Colonic mucosa (tissue), 4 donors: ENCODE measurements around the gene PNPLA5. TPM values are rescaled to one million over a fixed set of nuclear protein-coding genes. Genes with fewer than 3 reads are reported as not detected.

Source experiments
- DNase-seq: peaks from one replicate; pipeline ENCODE4 v3.0.0-alpha.2; 2020
- H3K27ac ChIP-seq: fragments of 200-600 bp; one replicate; pipeline ENCODE4 v1.8.0; 2021
- H3K27me3 ChIP-seq: fragments of 200-600 bp; one replicate; pipeline ENCODE4 v1.8.0; 2021
- H3K36me3 ChIP-seq: fragments of 200-600 bp; one replicate; pipeline ENCODE4 v1.8.0; 2021
- H3K4me1 ChIP-seq: fragments of 200-600 bp; one replicate; pipeline ENCODE4 v1.8.0; 2021; ENCODE audit warnings: mild to moderate bottlenecking
- H3K4me3 ChIP-seq: fragments of 200-600 bp; one replicate; pipeline ENCODE4 v1.8.0; 2021
- H3K9ac ChIP-seq, 2 donors: one replicate each; pipeline ENCODE4 v1.7.0; 2013; ENCODE audit warnings: control low read depth in 2 of 2, low read depth in 2 of 2, low read length in 2 of 2
- H3K9me3 ChIP-seq: fragments of 200-600 bp; one replicate; pipeline ENCODE4 v1.8.0; 2021
- CTCF ChIP-seq: fragments of 200-600 bp; IDR thresholded peaks from one replicate; pipeline ENCODE4 v1.8.0; 2022; ENCODE audit warnings: antibody characterized with exemption, mild to moderate bottlenecking
- intact Hi-C: fragments of 100-400 bp; cut with DNase I; formaldehyde crosslinking; loops from one replicate; pipeline ENCODE4 v1.14.1; 2022
- total RNA-seq, 2 donors: library from RNA; stranded (reverse); fragmentation: NEBNext Ultra II Directional in 1 of 2; extraction: Animal tissue kit (Norgen Biotek cat#: 25700) in 1 of 2; gene quantifications; one replicate each; pipeline ENCODE4 v1.2.1, GENCODE V29; 2021
- donor health status: healthy.
- donor health status: DM: no; HTN: no; CAD: no.
- donor health status: DM: no; HTN: no; CAD: no.

The PNPLA5 gene
- total RNA-seq, 2 donors from 2014 or later, result not detected

GRCh38 chr22:43862074-43862881 lies 29.5 kb downstream of the PNPLA5 start, which contains the start of gene SULT4A1:
Gene SULT4A1 (minus strand): TSS chr22:43862513. CDS start chr22:43862382, 131 bp downstream.
- TF ChIP-seq CTCF, result no peak
- Histone ChIP-seq H3K9ac (no peak within 1 kb of the TSS), H3K9me3 (no peaks in the 10 kb centered on the region), H3K36me3 (no peaks in the 10 kb centered on the region), H3K4me3 (no peak within 1 kb of the TSS), H3K27ac (no peak within 1 kb of the TSS), H3K4me1 (no peaks in the 10 kb centered on the region), H3K27me3 (peaks cover 22% of the 10 kb centered on the region)
- DNase-seq, result no peak
- intact Hi-C loops, result no loop called here

DNA sequence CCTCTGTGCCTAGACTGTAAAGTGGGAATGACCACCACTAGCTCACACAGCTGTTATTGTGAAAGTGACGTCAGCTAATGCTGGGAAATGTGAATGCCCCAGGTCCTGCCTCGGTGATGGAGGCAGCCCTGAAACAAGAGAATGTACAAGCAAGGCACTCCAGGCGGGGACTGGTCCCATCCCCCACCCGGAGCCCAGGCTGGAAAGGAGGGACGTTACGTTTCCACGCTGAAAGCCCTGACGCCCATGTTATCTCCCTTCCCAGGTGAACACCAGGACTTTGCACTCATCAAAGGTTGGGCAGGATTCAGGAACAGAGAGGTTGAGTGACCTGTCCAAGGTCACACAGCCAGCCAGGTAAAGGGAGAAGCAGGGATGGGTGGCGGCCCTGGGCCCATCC lies 30.3 kb downstream of the PNPLA5 start:
- no peak overlapping the region for H3K27ac ChIP-seq
- H3K4me1 ChIP-seq, result no peaks in the 10 kb centered on the region
- H3K4me3 ChIP-seq, result no peak overlapping the region
- TF ChIP-seq CTCF, result no peak
- H3K9ac ChIP-seq, result no peak overlapping the region
- no peak for DNase-seq
- H3K27me3 ChIP-seq, result peaks cover 22% of the 10 kb centered on the region
- no peaks in the 10 kb centered on the region for H3K9me3 ChIP-seq
- intact Hi-C loops, result no loop called here
- H3K36me3 ChIP-seq, result no peaks in the 10 kb centered on the region

DNA sequence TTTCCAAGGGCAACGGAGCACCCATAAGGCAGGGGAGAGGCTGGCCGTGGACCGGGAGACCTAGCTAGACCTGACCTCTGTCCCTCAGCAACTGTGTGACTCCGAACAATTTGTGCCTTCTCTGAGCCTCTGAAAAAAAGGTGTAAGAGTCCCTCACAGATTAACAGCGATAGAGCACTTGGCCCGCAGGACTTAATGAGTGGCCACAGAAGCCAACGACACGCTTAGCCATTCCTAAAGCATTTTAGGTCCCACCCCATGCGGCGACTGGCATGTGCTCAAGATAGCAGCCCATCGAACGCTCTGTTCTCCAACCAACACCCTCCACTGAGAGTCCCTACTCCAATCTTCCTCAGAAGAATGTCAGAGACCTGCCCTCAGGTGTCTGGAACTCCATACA lies 31.0 kb downstream of the PNPLA5 start:
- H3K9me3 ChIP-seq, result no peaks in the 10 kb centered on the region
- no peaks in the 10 kb centered on the region for H3K4me1 ChIP-seq
- peaks cover 22% of the 10 kb centered on the region for H3K27me3 ChIP-seq
- no peak overlapping the region for H3K9ac ChIP-seq
- no peak for TF ChIP-seq CTCF
- H3K27ac ChIP-seq, result no peak overlapping the region
- DNase-seq, result no peak
- intact Hi-C loops, result no loop called here
- H3K36me3 ChIP-seq, result no peaks in the 10 kb centered on the region
- H3K4me3 ChIP-seq, result no peak overlapping the region

- Histone ChIP-seq H3K27ac (no peak overlapping the region), H3K4me3 (no peak overlapping the region), H3K9ac (no peak overlapping the region), H3K27me3 (peaks cover 22% of the 10 kb centered on the region), H3K9me3 (no peaks in the 10 kb centered on the region), H3K36me3 (no peaks in the 10 kb centered on the region), H3K4me1 (no peaks in the 10 kb centered on the region)
- no peak for DNase-seq
- intact Hi-C loops, result no loop called here
- TF ChIP-seq CTCF, result no peak
These were observed 31.7 kb downstream of the PNPLA5 start for GRCh38 chr22:43860126-43860525.

DNA sequence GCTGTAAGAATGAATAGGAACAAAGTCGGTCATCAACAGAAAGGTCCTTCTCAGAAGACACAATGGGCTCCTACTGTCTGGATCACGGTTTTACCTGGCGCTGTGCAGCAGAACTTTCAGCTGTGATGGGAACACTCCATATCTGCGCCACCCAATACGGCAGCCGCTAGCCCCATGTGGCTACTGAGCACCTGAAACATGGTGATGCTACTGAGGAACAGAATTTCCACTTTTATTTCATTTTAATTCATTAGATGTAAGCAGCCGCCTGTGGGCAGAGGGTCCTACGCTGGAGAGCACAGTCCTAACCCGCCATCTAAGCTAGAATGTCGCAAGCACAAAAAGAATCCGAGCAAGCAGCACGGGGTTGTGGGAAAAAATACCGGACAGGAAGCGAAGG lies 32.2 kb downstream of the PNPLA5 start:
- no peak for TF ChIP-seq CTCF
- H3K27me3 ChIP-seq, result peaks cover 22% of the 10 kb centered on the region
- no peak overlapping the region for H3K4me3 ChIP-seq
- no peaks in the 10 kb centered on the region for H3K4me1 ChIP-seq
- intact Hi-C loops, result no loop called here
- H3K36me3 ChIP-seq, result no peaks in the 10 kb centered on the region
- DNase-seq, result no peak
- H3K9ac ChIP-seq, result no peak overlapping the region
- no peak overlapping the region for H3K27ac ChIP-seq
- no peaks in the 10 kb centered on the region for H3K9me3 ChIP-seq
